NAMALWA (cell line): Measurements from ENCODE around the gene IL22RA1.

Source experiments
- DNase-seq: peaks from one replicate; pipeline ENCODE4 v3.0.0-alpha.2; 2015; ENCODE audit warnings: low spot score

Gene IL22RA1

DNA sequence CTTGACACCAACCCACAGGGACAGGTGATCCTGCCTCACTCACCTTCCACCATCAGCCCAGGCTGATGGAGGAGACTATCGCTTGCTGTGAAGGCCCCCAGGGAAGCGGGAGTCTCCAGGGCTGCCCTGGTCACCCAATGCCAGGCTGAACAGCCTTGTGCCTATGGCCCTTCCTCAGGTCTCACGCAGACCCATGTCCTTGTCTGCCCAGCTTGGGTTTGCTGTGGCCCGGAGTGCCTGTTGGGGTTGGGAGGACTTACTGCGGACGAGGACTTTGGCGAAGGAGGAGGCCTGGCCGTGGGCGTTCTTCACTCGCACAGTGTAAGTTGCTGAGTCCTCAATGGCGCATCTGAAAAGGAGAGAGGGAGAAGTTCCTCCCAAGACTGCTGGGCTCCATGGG lies 45.3 kb downstream of the IL22RA1 start:
- DNase-seq = no peak

DNA sequence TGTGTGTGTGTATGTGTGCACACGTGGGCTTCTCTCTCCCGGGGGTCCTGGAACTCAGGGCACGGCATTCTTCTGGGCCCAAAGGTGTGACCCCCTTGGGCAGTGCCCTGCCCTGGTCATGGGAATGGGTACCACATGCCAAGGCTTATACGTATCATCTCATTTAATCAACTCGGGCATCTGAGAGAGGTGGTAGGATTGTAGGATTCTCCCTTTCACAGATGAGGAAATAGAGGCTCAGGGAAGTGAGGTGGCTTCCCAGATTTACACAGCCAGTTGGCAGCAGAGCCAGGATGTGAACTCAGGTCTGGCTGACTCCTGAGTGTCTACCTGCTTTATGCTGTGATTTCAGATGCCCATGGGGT lies 46.2 kb downstream of the IL22RA1 start:
- no peak for DNase-seq

- no peak for DNase-seq
Measured at GRCh38 chr1:24096009-24096738, 46.8 kb downstream of the IL22RA1 start.

- no peak for DNase-seq
Measured at GRCh38 chr1:24095140-24095859, 47.6 kb downstream of the IL22RA1 start.

GRCh38 chr1:24094554-24094953 lies 48.4 kb downstream of the IL22RA1 start:
- DNase-seq = no peak

DNA sequence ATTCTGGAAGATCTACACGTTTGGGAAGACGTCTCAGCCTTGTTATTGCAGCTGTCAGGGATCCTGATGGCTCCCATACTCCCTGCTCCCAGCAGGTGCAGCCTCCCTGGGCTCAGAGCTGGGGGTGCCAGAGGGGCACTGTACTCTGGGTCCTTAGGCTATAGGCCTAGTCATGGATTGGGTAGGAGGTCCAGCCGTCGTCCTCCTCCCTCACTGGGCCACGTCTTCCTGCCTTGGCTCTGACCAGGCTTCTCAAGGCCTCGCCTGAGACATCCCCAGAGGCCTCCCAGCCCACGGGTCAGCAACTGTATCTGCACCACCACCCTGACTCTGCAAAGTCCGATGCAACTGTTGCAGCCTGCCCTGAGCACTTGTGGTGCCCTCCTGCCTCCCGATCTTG lies 49.2 kb downstream of the IL22RA1 start:
- DNase-seq = no peak

- DNase-seq = no peak
Measured at GRCh38 chr1:24092979-24093378, 50.0 kb downstream of the IL22RA1 start.

DNA sequence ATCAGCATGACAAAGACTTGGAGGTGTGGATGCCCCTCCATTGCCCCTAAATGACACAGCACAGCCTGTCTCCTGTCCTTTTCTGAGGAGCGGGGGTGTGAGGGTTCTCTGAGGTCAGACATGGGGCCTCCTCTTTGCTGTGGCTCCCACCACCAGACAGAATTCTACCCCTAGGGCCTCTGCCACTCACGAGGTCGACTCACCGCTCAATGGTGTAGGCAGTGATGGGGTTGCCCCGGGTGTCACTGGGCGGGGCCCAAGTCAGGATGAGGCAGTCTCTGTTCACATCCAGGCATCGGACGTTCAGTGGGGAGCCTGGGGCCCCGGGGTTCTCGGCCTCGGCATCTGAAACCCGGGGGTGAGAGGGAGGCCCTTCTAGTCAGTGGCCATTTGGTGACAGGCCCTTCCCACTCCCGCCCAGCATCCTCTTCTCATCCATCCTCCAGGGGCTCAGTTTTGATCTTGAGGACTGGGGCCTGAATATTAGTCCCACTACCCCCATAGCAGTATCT lies 50.9 kb downstream of the IL22RA1 start:
- DNase-seq = no peak

GRCh38 chr1:24090736-24091135 lies 52.2 kb downstream of the IL22RA1 start:
- DNase-seq = no peak

- no peak for DNase-seq
Measured at GRCh38 chr1:24089743-24090555, 53.0 kb downstream of the IL22RA1 start.

- no peak for DNase-seq
Measured at GRCh38 chr1:24089027-24089742, 53.8 kb downstream of the IL22RA1 start.

GRCh38 chr1:24086466-24086865 lies 56.5 kb downstream of the IL22RA1 start:
- no peak for DNase-seq

GRCh38 chr1:24085546-24085945 lies 57.4 kb downstream of the IL22RA1 start:
- no peak for DNase-seq

GRCh38 chr1:24085007-24085406 lies 57.9 kb downstream of the IL22RA1 start:
- DNase-seq = no peak

- no peak for DNase-seq
Measured at GRCh38 chr1:24084050-24084449, 58.9 kb downstream of the IL22RA1 start.

DNA sequence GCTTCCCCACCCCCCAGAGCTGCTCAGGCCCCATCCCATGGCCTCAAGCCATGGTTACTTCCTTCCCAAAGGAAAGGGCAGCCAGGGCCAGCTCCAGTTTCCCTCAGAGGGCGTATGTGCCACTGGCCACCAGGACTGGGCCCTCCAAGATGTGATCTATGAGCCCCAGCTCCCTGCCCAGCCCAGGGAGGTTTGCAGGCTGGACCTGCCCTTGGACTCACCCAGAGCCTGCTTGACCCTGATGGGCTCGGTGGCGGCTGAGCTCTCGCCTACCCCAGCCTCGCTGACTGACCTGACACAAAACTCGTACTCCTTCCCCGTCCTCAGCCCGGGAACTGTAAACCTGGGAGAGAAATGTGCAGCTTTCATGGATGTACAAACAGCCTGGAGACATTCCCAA lies 60.6 kb downstream of the IL22RA1 start:
- no peak for DNase-seq

DNA sequence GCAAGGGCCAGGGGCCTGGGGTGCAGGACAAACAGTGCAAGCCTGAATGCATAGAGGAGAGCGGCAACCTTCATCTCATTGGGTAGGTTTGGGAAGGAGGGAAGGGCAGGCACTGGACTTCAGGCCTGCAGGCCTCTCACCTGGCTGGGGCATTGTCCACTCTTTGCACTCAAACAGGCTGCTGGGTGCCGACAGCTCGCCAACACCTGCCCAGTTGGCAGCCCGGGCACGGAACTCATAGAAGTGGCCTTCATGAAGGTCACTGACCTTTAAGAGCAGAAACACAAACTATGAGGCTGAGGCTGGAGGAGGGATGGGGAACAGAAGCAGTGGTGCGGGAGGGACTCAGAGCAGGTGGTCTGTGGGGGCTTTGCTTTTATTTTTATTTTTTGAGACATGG lies 61.8 kb downstream of the IL22RA1 start:
- DNase-seq = no peak

- DNase-seq = no peak
Measured at GRCh38 chr1:24080131-24080530, 62.8 kb downstream of the IL22RA1 start.

DNA sequence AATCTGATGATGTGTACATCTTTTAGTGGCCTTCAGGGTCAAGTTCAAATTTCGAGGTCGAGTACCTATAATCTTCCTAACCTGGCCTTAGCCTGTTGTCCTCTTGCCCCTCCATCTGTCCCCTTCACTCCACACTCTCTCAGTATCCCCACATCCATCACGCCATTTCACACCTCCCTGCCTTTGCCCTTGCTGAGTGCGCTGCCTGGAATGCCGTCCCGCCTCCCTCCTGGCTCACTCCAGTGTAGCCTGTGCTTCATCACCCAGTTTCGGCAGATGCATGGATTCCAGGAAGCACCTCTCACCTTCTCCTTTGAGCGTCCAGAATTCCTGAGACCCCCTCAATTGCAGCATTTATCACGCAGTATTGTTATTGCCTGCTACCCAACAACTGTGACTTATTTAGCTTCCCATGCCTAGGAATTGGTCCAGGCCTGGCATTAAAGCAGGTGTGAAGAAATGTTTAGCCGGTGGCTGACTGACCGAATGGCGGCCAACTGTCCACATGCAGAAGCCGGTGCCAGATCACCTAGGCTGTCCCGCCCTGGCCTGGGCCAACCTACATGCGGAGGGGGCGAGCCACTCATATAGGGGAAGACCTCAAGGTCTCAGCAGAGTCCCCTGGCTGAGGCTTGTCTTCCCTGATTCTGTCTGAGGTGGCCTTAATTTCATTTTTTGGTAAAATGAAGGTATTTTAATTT lies 65.5 kb downstream of the IL22RA1 start:
- DNase-seq = no peak

DNA sequence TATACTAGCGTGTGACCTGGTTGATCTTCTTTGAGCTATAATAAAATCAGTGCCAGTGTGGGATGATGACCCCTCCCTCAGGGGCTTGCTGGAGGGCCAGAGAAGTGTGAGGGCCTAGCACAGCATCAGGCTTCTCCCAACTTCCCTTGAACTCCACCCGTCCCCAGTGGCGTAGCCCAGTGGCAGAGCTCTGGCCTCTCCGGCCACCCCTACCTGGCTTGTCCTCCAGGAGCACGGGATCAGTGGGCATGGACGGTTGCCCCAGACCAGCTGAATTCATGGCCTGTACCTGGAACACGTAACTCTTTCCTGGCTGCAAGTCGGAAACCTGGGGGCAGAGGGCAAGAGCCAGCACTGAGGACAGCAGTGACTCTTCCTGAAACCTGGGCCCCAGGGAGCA lies 67.0 kb downstream of the IL22RA1 start:
- no peak for DNase-seq

DNA sequence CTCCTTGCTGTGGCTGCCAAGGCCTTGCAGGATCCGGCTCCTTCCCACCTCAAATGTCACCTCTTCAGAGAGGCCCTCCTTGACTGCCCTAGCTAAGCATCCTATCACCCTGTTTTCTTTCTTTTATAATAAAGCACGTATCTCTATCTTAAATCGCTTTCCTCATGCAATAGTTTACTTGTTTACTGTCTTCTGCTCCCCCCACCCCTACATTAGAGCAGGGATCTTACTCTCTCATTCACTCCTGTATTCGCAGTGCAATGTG lies 67.4 kb downstream of the IL22RA1 start:
- DNase-seq = no peak
